SJSA1 (cell line): ENCODE results near the gene FCHO1. TPM values are rescaled to one million over a fixed set of nuclear protein-coding genes. Genes with fewer than 3 reads are reported as not detected.
A peak's percentile ranks its signal among the peaks of the same experiment; 100 is the strongest.

Source experiments
- DNase-seq, 2 experiments: peaks; one replicate each; pipeline ENCODE4 v3.0.0-alpha.2; 2015 to 2020; ENCODE audit warnings: low spot score in 2 of 2, low read depth in 1 of 2
- H3K27ac ChIP-seq: fragments of 250-450 bp; sonication (Bioruptor Pico); 2 replicates; pipeline ENCODE4 v1.5.1; 2020; ENCODE audit warnings: mild to moderate bottlenecking, moderate library complexity
- H3K27me3 ChIP-seq: fragments of 250-450 bp; sonication (Bioruptor Pico); replicated peaks from 2 replicates; pipeline ENCODE4 v1.5.1; 2020; ENCODE audit warnings: mild to moderate bottlenecking, moderate library complexity
- H3K36me3 ChIP-seq: fragments of 250-450 bp; sonication (Bioruptor Pico); 2 replicates; pipeline ENCODE4 v1.5.1; 2020; ENCODE audit warnings: mild to moderate bottlenecking
- H3K4me1 ChIP-seq: fragments of 250-450 bp; sonication (Bioruptor Pico); replicated peaks from 2 replicates; pipeline ENCODE4 v1.6.1; 2021; ENCODE audit warnings: mild to moderate bottlenecking
- H3K4me3 ChIP-seq: fragments of 250-450 bp; sonication (Bioruptor Pico); 2 replicates; pipeline ENCODE4 v1.5.1; 2020; ENCODE audit warnings: mild to moderate bottlenecking
- H3K9me3 ChIP-seq: fragments of 250-450 bp; sonication (Bioruptor Pico); replicated peaks from 2 replicates; pipeline ENCODE4 v1.5.1; 2020; ENCODE audit warnings: mild to moderate bottlenecking
- total RNA-seq: library from RNA; depleted of rRNA; stranded (reverse); fragments of >200 nt; shearing (Covaris generic); gene quantifications from 2 replicates; pipeline ENCODE4 v1.2.3, GENCODE V29; 2014; rRNA removed

The FCHO1 gene, protein sequence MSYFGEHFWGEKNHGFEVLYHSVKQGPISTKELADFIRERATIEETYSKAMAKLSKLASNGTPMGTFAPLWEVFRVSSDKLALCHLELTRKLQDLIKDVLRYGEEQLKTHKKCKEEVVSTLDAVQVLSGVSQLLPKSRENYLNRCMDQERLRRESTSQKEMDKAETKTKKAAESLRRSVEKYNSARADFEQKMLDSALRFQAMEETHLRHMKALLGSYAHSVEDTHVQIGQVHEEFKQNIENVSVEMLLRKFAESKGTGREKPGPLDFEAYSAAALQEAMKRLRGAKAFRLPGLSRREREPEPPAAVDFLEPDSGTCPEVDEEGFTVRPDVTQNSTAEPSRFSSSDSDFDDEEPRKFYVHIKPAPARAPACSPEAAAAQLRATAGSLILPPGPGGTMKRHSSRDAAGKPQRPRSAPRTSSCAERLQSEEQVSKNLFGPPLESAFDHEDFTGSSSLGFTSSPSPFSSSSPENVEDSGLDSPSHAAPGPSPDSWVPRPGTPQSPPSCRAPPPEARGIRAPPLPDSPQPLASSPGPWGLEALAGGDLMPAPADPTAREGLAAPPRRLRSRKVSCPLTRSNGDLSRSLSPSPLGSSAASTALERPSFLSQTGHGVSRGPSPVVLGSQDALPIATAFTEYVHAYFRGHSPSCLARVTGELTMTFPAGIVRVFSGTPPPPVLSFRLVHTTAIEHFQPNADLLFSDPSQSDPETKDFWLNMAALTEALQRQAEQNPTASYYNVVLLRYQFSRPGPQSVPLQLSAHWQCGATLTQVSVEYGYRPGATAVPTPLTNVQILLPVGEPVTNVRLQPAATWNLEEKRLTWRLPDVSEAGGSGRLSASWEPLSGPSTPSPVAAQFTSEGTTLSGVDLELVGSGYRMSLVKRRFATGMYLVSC
- 0.63 TPM in 1 of 2 replicates, not detected in the other for total RNA-seq

DNA sequence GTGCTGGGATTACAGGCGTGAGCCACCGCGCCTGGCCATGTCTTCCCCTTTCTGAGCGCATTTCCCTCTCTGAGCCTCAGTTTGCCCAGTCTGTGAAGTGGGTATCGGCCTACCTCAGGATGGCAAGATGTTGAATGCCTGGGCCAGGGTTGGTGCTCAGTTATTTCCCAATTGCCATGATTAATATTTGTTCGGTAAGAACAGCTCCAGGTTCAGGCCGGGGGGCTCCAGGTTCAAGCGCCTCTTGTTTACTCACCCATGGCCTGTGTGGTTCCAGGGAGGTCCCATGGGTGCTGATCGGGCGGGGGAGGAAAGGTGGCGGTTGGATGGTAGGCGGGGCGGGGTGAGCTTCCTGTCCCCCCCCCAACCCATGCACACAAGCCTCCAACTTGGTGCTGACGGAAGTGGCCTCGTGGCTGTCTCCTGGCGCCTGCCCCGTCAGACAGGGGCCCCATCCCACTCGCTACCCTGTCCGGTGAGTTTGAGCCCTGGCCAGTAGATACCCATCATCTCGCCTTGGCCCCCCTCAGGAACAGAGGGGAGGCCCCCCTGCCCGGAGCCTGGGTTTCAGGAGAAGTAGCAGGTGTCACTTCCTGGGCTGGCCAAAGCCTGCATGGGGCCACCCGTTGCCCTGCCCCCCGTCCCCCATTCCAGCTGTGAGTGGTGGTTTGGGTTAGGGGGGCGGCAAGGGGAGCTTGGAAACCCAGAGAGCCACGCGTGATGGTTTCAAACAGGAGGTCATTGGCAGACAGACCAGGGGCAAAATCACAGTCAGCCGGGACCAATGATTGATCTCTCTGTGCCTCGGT, at the start of gene FCHO1:
Gene FCHO1, plus strand, starts transcription at position 375 of the 809 bp plus-strand sequence. CDS start 3,688 bp downstream, outside the sequence.
- DNase-seq = no peak
- H3K9me3 ChIP-seq = no peaks in the 10 kb centered on the region
- H3K4me1 ChIP-seq = peaks cover 10% of the 10 kb centered on the region
- no peak within 1 kb of the TSS for H3K27ac ChIP-seq
- peaks cover 6% of the 10 kb centered on the region; the same call in 1 of the 2 replicates for H3K27me3 ChIP-seq
- H3K36me3 ChIP-seq = no peaks in the 10 kb centered on the region
- H3K4me3 ChIP-seq = no peak within 1 kb of the TSS

DNA sequence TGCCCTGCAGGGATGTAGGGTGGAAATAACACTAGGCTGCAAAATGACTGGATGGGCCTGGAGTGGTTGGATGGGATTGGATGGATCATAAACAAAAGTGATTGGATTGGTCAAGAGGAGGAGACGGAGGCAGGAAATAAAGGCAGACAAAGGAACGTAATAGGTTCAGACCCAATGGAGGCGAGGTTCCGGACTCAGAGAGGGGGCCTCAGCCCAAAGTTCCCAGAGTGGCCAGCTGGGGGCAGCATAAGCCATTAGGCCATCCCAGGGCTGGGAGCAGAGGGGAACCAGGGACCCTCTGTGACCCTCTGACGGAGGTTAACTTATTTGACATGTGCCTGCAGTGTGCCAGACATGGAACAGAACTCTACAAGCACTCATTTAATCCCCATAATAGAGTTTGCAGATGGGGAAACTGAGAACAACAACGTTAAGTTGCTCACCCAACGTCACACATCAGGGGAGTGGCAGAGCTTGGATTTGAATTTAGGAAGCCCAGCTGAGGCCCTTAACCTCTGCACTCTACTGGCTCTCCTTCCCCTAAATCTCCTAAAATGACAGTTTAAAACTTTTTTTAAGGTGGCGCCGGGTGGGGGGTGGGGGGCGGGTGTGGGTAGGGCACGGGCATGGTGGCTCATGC, 47.3 kb upstream of the FCHO1 start:
- no peak for DNase-seq
- H3K4me3 ChIP-seq = no peak overlapping the region
- no peak overlapping the region for H3K27ac ChIP-seq
- H3K4me1 ChIP-seq = no peaks in the 10 kb centered on the region
- no peaks in the 10 kb centered on the region for H3K9me3 ChIP-seq
- H3K27me3 ChIP-seq = peaks cover 16% of the 10 kb centered on the region
- no peaks in the 10 kb centered on the region for H3K36me3 ChIP-seq

DNA sequence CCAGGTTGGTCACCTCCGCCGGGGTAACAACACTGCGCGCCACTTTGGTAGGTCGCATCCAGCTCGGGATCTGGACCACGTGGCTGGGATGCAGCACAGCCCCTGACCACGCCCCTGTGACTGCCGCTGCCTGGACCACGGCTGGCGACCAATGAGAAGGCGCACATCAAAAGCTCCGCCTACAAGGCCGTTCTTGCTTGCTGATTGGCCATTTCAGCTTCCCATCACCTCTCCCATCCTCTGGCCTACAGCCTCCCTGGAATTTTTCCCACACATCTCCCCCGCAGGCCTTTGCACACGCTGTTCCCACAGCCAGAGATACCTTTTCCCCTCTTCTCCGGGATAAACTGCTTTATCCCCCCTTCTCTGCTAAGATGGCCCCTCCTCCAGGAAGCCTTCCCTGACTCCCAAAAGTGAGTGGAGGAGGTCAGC, 44.5 kb upstream of the FCHO1 start:
- Histone ChIP-seq H3K36me3 (no peaks in the 10 kb centered on the region), H3K4me1 (no peaks in the 10 kb centered on the region), H3K9me3 (no peaks in the 10 kb centered on the region), H3K4me3 (no peak overlapping the region), H3K27ac (no peak overlapping the region), H3K27me3 (peaks cover 5% of the 10 kb centered on the region; the same call in 1 of the 2 replicates)
- no peak for DNase-seq

DNA sequence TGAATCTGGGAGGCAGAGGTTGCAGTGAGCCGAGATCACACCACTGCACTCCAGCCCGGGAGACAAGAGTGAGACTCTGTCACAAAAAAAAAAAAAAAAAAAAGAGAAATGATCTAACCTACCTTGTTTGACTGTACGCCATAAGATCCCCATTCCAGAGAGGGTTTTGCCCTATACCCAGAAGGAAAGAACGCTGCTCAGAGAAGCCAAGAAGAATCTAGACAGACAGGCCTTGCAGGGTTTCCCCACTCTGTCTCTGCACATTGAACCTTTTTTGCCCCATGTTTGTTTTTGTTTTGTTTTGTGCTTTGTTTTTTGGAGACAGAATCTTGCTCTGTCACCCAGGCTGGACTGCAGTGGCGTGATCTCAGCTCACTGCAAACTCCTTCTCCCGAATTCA, 39.4 kb upstream of the FCHO1 start:
- no peak for DNase-seq
- H3K4me3 ChIP-seq = no peak overlapping the region
- H3K27ac ChIP-seq = no peak overlapping the region
- no peaks in the 10 kb centered on the region for H3K9me3 ChIP-seq
- no peaks in the 10 kb centered on the region for H3K36me3 ChIP-seq
- H3K27me3 ChIP-seq = no peaks in the 10 kb centered on the region
- H3K4me1 ChIP-seq = no peaks in the 10 kb centered on the region

DNA sequence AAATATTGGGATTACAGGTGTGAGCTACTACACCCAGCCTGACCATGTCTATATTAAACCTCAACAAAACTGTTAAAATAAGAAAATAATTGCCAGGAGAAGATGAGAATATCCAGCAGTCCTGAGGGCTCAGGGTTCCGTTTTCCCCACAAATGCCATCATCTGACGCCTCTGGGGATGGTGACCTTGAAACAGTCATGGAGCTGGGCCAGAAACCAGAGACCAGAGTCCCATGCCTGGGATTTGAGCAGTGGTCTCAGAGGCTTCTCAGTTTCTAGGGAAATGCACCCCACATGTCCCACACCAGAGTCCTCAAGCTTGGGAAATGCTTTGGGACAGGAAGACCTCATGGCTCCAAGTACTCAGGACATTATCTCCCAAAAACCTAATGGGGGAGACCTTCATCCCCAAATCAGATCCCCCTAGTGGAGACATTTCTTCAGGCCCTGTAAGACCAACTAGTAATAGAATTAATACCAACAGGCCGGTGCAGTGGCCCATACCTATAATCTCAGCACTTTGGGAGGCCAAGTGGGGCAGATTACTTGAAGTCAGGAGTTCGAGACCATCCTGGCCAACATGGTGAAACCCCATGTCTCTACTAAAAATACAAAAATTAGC, 34.9 kb upstream of the FCHO1 start:
- DNase-seq = no peak
- no peak overlapping the region for H3K27ac ChIP-seq
- H3K36me3 ChIP-seq = peaks cover 10% of the 10 kb centered on the region; the same call in 1 of the 2 replicates
- H3K4me1 ChIP-seq = peaks cover 25% of the 10 kb centered on the region
- H3K9me3 ChIP-seq = no peaks in the 10 kb centered on the region
- no peak overlapping the region for H3K4me3 ChIP-seq
- no peaks in the 10 kb centered on the region for H3K27me3 ChIP-seq

DNA sequence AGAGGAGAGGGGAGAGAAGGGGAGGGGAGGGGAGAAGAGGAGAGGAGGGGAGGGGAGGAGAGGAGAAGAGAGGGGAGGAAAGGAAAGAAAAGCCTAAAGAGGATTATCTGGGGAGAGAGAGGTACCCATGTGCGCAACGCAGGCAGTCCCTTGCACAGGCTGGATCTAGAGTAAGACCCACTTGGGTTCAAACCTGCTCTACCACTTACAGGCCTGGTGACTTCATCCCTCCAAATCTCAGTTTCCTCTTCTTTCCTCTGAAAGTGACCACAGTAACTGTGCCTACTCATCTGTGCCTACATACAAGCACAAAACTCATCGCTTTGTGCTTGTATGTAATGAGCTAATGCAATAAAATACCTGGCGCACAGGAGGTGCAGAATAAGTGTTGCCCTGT, 32.7 kb upstream of the FCHO1 start:
- no peak for DNase-seq
- no peaks in the 10 kb centered on the region for H3K27me3 ChIP-seq
- H3K4me1 ChIP-seq = peaks cover 33% of the 10 kb centered on the region
- peaks cover 25% of the 10 kb centered on the region for H3K36me3 ChIP-seq
- peak overlapping the region; percentile 86; the same call in 1 of the 2 replicates for H3K4me3 ChIP-seq
- H3K27ac ChIP-seq = no peak overlapping the region
- H3K9me3 ChIP-seq = no peaks in the 10 kb centered on the region

DNA sequence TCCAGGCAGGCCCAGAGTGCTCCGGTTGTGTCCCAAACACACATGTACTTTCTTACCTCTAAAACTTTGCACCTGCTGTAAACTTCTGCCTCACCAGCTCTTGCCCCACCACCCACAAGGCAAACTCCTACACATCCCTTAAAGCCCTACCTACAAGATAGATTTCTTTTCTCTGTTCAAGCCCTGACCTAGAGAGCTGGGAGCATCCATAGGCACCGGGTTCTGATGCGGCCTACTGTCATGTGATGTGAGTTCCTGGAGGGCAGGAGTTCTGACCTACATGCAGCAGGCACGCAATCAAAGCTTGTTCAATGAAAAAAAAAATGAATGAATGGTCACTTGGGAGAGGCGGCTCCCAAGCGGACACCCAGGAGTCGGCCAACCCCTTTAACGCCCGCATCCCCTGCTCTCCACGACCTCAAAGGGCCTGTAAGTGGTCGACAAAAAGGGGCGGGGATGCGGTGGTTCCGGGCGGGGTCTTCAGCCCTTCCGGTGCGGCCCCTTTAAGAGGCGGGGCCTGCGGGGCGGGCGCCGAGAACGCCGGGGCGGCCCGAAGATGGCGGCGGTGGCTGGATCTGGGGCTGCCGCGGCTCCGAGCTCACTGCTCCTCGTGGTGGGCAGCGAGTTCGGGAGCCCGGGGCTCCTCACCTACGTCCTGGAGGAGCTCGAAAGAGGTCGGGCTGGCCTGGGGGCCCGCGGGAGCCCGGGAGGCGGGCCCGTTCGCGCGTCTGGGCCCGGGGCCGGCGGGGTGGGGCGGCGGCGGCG, 32.1 kb upstream of the FCHO1 start, which contains the start of gene MAP1S:
Gene MAP1S, plus strand, starts transcription at position 534 of the 765 bp plus-strand sequence. Its CDS starts 23 bp downstream, at position 557.
- H3K9me3 ChIP-seq = no peaks in the 10 kb centered on the region
- peak within 1 kb of the TSS; percentile 68 for H3K27ac ChIP-seq
- DNase-seq = peak; percentile 63 to 72
- H3K36me3 ChIP-seq = peaks cover 29% of the 10 kb centered on the region
- no peaks in the 10 kb centered on the region for H3K27me3 ChIP-seq
- peak within 1 kb of the TSS; percentile 86 for H3K4me3 ChIP-seq
- peaks cover 33% of the 10 kb centered on the region for H3K4me1 ChIP-seq

DNA sequence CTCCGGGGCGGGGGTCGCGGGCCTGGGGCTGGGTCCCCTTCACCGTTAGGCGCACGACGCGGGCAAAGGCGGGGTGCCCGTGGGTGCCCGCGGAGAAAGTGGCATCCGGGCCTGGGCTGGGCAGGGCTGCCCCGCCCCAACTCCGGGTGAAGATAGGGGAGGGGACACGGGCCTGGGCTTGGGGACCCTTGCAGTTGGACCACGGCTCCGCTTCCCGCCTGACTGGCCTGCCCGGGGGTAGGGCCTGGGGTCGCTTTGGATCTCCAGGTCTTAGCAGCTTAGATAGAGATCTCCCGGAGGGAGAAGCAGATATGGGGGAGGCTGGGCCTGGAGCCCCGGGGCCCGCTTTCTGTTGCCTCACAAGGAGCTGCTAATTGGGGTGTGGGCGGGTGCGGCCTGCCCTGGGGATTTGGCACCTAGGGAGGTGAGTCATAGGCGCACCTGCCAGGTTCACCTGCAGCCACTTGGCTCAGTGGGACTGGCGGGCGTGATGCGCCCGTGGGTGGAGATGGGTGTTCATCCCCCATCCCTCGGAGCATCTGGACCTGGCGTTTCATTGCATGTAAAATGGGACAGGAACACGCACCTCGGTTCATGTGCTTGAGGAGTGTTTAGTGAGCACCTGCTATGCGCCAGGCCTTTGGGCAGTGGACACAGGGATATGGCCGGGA, 31.4 kb upstream of the FCHO1 start:
- peaks cover 33% of the 10 kb centered on the region for H3K4me1 ChIP-seq
- no peak for DNase-seq
- no peak overlapping the region; the same call in 1 of the 2 replicates for H3K27ac ChIP-seq
- no peaks in the 10 kb centered on the region for H3K9me3 ChIP-seq
- H3K27me3 ChIP-seq = no peaks in the 10 kb centered on the region
- peaks cover 37% of the 10 kb centered on the region for H3K36me3 ChIP-seq
- peak overlapping the region; percentile 86 for H3K4me3 ChIP-seq

DNA sequence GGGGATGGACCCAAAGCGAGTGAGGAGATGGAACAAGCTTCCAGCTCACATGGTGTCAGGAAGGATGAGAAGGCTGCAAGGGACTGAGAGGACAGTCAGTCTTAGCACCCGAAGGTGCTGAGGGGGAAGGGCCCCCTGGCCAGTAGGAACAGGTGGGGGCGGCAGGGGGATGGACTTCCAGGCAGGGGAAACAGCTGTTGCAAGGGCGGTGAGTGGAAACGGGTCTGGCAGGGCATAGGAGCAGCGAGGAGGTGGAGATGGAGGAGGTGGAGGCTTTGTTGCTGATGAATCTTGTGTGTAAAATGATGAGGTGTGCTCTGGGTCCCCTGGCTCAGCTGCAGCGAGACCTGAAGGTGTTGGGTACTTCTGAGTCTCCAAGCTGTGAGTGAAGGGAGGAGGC, 30.8 kb upstream of the FCHO1 start:
- H3K4me3 ChIP-seq = peak overlapping the region; percentile 86
- no peak for DNase-seq
- peaks cover 33% of the 10 kb centered on the region for H3K4me1 ChIP-seq
- no peaks in the 10 kb centered on the region for H3K27me3 ChIP-seq
- H3K27ac ChIP-seq = no peak overlapping the region
- H3K36me3 ChIP-seq = peaks cover 43% of the 10 kb centered on the region
- H3K9me3 ChIP-seq = no peaks in the 10 kb centered on the region

DNA sequence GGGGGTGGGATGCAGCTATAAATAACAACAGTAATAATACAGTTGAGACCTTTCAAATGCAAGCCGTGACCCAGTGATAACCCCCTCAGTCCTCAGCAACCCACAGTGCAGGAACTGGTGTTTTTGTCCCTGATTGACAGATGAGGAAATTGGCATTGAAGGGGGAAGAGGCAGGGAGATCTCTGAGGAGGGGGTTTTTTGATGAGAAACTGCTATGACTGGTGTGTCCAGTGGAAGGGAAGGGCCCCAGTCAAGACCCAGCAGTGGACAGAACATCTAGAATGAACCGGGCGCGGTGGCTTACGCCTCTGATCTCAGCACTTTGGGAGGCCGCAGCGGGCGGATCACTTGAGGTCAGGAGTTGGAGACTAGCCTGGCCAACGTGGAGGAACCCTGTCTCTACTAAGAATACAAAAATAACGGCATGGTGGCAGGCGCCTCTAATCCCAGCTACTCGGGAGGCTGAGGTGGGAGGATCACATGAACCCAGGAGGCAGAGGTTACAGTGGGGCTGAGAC, 30.1 kb upstream of the FCHO1 start:
- peaks cover 50% of the 10 kb centered on the region for H3K36me3 ChIP-seq
- no peaks in the 10 kb centered on the region for H3K9me3 ChIP-seq
- H3K4me3 ChIP-seq = peak overlapping the region; percentile 86; the same call in 1 of the 2 replicates
- H3K4me1 ChIP-seq = peaks cover 33% of the 10 kb centered on the region
- no peak for DNase-seq
- H3K27ac ChIP-seq = no peak overlapping the region
- no peaks in the 10 kb centered on the region for H3K27me3 ChIP-seq

DNA sequence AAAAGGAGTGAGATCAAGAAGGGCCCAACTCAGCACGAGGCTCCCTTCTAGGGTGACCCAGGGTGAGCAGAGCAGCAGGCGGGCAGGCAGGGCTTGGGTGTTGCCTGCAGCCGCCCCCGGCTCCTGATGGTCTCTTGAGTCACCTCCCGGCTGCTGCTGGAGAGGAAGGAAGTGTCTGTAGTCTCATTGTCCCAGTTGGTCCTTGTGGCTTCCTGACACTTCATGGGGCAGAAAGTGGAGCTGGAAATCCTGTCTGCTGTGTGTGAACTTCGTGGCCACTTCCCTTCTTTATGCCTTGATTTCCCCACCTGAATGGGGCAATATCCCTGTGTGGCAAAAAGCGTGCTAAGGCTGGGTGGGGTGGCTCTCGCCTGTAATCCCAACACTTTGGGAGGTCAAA, 29.5 kb upstream of the FCHO1 start:
- no peaks in the 10 kb centered on the region for H3K9me3 ChIP-seq
- H3K36me3 ChIP-seq = peaks cover 56% of the 10 kb centered on the region
- no peak for DNase-seq
- peaks cover 33% of the 10 kb centered on the region for H3K4me1 ChIP-seq
- H3K27me3 ChIP-seq = no peaks in the 10 kb centered on the region
- H3K4me3 ChIP-seq = no peak overlapping the region
- H3K27ac ChIP-seq = no peak overlapping the region
